D341Med (cell line): ENCODE data around the gene CNNM1.
A peak's percentile ranks its signal among the peaks of the same experiment; 100 is the strongest.

Experiments
- DNase-seq: peaks from one replicate; pipeline ENCODE4 v3.0.0; 2012; ENCODE audit warnings: low spot score

CNNM1 gene

GRCh38 chr10:99329304-99329553 is at the start of gene CNNM1:
TSS of gene CNNM1 (plus strand) at chr10:99329356. CDS start at chr10:99329388, 32 bp downstream.
- peak; percentile 75 for DNase-seq

GRCh38 chr10:99279626-99280111 is 49.5 kb upstream of the CNNM1 start:
- DNase-seq, result no peak

- no peak for DNase-seq
These were observed 48.7 kb upstream of the CNNM1 start for GRCh38 chr10:99280472-99280871.

GRCh38 chr10:99285881-99286280 is 43.3 kb upstream of the CNNM1 start:
- DNase-seq, result no peak

GRCh38 chr10:99290306-99290705 is 38.9 kb upstream of the CNNM1 start:
- DNase-seq, result no peak

- no peak for DNase-seq
These were observed 37.0 kb upstream of the CNNM1 start for GRCh38 chr10:99292159-99292558.

- DNase-seq, result no peak
These were observed 32.6 kb upstream of the CNNM1 start for GRCh38 chr10:99296605-99297004.

GRCh38 chr10:99297033-99297432 is 32.1 kb upstream of the CNNM1 start:
- peak; percentile 24 for DNase-seq

- DNase-seq, result no peak
These were observed 25.0 kb upstream of the CNNM1 start for GRCh38 chr10:99303899-99304861.

GRCh38 chr10:99304862-99305229 is 24.3 kb upstream of the CNNM1 start:
- DNase-seq, result no peak

GRCh38 chr10:99312501-99312900 is 16.7 kb upstream of the CNNM1 start:
- no peak for DNase-seq

GRCh38 chr10:99315853-99316252 is 13.3 kb upstream of the CNNM1 start:
- DNase-seq, result no peak

- no peak for DNase-seq
These were observed 12.8 kb upstream of the CNNM1 start for GRCh38 chr10:99316374-99316773.

GRCh38 chr10:99318048-99318447 is 11.1 kb upstream of the CNNM1 start:
- no peak for DNase-seq

GRCh38 chr10:99318475-99318874 is 10.7 kb upstream of the CNNM1 start:
- DNase-seq, result no peak

- DNase-seq, result no peak
These were observed 3.9 kb upstream of the CNNM1 start for GRCh38 chr10:99325281-99325680.

GRCh38 chr10:99326871-99327270 is 2.3 kb upstream of the CNNM1 start:
- no peak for DNase-seq

GRCh38 chr10:99328579-99329303 is 415 bp upstream of the CNNM1 start:
- no peak for DNase-seq

- peak; percentile 64 for DNase-seq
These were observed 594 bp downstream of the CNNM1 start for GRCh38 chr10:99329554-99330346.

- no peak for DNase-seq
These were observed 1.3 kb downstream of the CNNM1 start for GRCh38 chr10:99330347-99330924.

- no peak for DNase-seq
These were observed 2.1 kb downstream of the CNNM1 start for GRCh38 chr10:99331207-99331803.
